ENCODE results near the gene ANKRD63.

ANKRD63 gene

GRCh38 chr15:40301467-40302179 is 18.8 kb upstream of the ANKRD63 start:
- H3K27ac ChIP-seq (ENCODE audit: low read length), result no peak overlapping the region
- no peaks in the 10 kb centered on the region for H3K9me2 ChIP-seq (replicated peaks; ENCODE audit: insufficient read depth, low read length)
- no peaks in the 10 kb centered on the region for H3K36me3 ChIP-seq (replicated peaks; ENCODE audit: insufficient read depth, low read length)
- no peaks in the 10 kb centered on the region for H3F3A ChIP-seq (ENCODE audit: insufficient read depth, low read length)
- TF ChIP-seq EZH2 (optimal IDR thresholded peaks at IDR 0.05; ENCODE audit: low read depth, low read length), result no peak
- TF ChIP-seq CTCF (IDR thresholded peaks at IDR 0.05; ENCODE audit: low read length), result no peak
- no peak for TF ChIP-seq EZH2phosphoT487 (IDR thresholded peaks at IDR 0.05; ENCODE audit: low read length)
- DNase-seq, result no peak
- no peak overlapping the region for H3K4me2 ChIP-seq (ENCODE audit: low read depth, low read length)
- no peak overlapping the region for H3K4me3 ChIP-seq (ENCODE audit: low read length)
- H3K9ac ChIP-seq (ENCODE audit: low read length), result no peak overlapping the region
- no peaks in the 10 kb centered on the region for H3K4me1 ChIP-seq (ENCODE audit: low read length)
- no peak overlapping the region for H2AFZ ChIP-seq (ENCODE audit: low read length)
- H4K20me1 ChIP-seq (ENCODE audit: insufficient read depth, low read length), result no peaks in the 10 kb centered on the region
- no peaks in the 10 kb centered on the region for H3K9me3 ChIP-seq (replicated peaks; ENCODE audit: insufficient read depth, low read length)
- peaks cover 11% of the 10 kb centered on the region; the same call in 1 of the 2 replicates for H3K27me3 ChIP-seq (replicated peaks; ENCODE audit: insufficient read depth, low read length)
- H3K79me2 ChIP-seq (ENCODE audit: low read length), result no peaks in the 10 kb centered on the region

GRCh38 chr15:40300771-40301170 is 17.9 kb upstream of the ANKRD63 start:
- DNase-seq, result no peak
- H3K36me3 ChIP-seq (replicated peaks; ENCODE audit: insufficient read depth, low read length), result no peaks in the 10 kb centered on the region
- H3K9me3 ChIP-seq (replicated peaks; ENCODE audit: insufficient read depth, low read length), result no peaks in the 10 kb centered on the region
- H3F3A ChIP-seq (ENCODE audit: insufficient read depth, low read length), result no peaks in the 10 kb centered on the region
- no peak overlapping the region for H2AFZ ChIP-seq (ENCODE audit: low read length)
- no peak overlapping the region for H3K27ac ChIP-seq (ENCODE audit: low read length)
- no peak overlapping the region for H3K4me2 ChIP-seq (ENCODE audit: low read depth, low read length)
- H3K4me1 ChIP-seq (ENCODE audit: low read length), result no peaks in the 10 kb centered on the region
- H3K79me2 ChIP-seq (ENCODE audit: low read length), result no peaks in the 10 kb centered on the region
- no peaks in the 10 kb centered on the region for H3K9me2 ChIP-seq (replicated peaks; ENCODE audit: insufficient read depth, low read length)
- no peak overlapping the region for H3K4me3 ChIP-seq (ENCODE audit: low read length)
- H4K20me1 ChIP-seq (ENCODE audit: insufficient read depth, low read length), result no peaks in the 10 kb centered on the region
- no peak for TF ChIP-seq EZH2 (optimal IDR thresholded peaks at IDR 0.05; ENCODE audit: low read depth, low read length)
- TF ChIP-seq CTCF (IDR thresholded peaks at IDR 0.05; ENCODE audit: low read length), result no peak
- TF ChIP-seq EZH2phosphoT487 (IDR thresholded peaks at IDR 0.05; ENCODE audit: low read length), result no peak
- peaks cover 16% of the 10 kb centered on the region; the same call in 1 of the 2 replicates for H3K27me3 ChIP-seq (replicated peaks; ENCODE audit: insufficient read depth, low read length)
- no peak overlapping the region for H3K9ac ChIP-seq (ENCODE audit: low read length)

GRCh38 chr15:40300367-40300766 is 17.5 kb upstream of the ANKRD63 start:
- H3K27ac ChIP-seq (ENCODE audit: low read length), result no peak overlapping the region
- H3K9me3 ChIP-seq (replicated peaks; ENCODE audit: insufficient read depth, low read length), result no peaks in the 10 kb centered on the region
- H3K36me3 ChIP-seq (replicated peaks; ENCODE audit: insufficient read depth, low read length), result no peaks in the 10 kb centered on the region
- H3K4me1 ChIP-seq (ENCODE audit: low read length), result no peaks in the 10 kb centered on the region
- H3K27me3 ChIP-seq (replicated peaks; ENCODE audit: insufficient read depth, low read length), result peaks cover 20% of the 10 kb centered on the region; the same call in 1 of the 2 replicates
- H4K20me1 ChIP-seq (ENCODE audit: insufficient read depth, low read length), result no peaks in the 10 kb centered on the region
- no peak overlapping the region for H3K4me3 ChIP-seq (ENCODE audit: low read length)
- no peak overlapping the region for H3K9ac ChIP-seq (ENCODE audit: low read length)
- H2AFZ ChIP-seq (ENCODE audit: low read length), result no peak overlapping the region
- no peaks in the 10 kb centered on the region for H3F3A ChIP-seq (ENCODE audit: insufficient read depth, low read length)
- TF ChIP-seq CTCF (IDR thresholded peaks at IDR 0.05; ENCODE audit: low read length), result no peak
- no peak for TF ChIP-seq EZH2phosphoT487 (IDR thresholded peaks at IDR 0.05; ENCODE audit: low read length)
- no peak for TF ChIP-seq EZH2 (optimal IDR thresholded peaks at IDR 0.05; ENCODE audit: low read depth, low read length)
- no peaks in the 10 kb centered on the region for H3K79me2 ChIP-seq (ENCODE audit: low read length)
- H3K4me2 ChIP-seq (ENCODE audit: low read depth, low read length), result no peak overlapping the region
- no peaks in the 10 kb centered on the region for H3K9me2 ChIP-seq (replicated peaks; ENCODE audit: insufficient read depth, low read length)
- no peak for DNase-seq
